ENCODE measurements around the gene FAXC.
"Not testable (repeated sequence)": the region's sequence is repeated elsewhere in the genome, so short reads cannot be mapped to it uniquely, and the experiment has no call there.

The FAXC gene

DNA sequence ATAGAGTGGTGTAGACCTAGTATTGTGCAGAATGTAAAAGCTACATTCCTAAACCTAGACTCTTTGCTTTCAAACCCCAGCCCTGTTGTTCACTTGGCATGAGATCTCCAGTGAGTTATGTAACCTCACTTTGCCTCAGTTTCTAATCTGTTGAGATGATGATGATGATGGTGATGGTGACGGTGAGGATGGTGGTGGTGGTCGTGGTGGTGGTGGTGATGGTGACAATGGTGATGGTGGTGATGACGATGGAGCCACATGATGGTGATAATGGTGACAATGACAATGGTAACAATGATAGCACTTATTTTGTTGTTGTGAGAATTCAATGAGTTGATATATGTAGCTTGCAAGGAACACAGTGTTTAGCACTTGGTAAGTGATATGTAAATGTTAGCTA lies 80.3 kb downstream of the FAXC start:
- Histone ChIP-seq H4K20me1 (ENCODE audit: insufficient read depth, low read length) (no peaks in the 10 kb centered on the region), H3F3A (ENCODE audit: insufficient read depth, low read length) (no peaks in the 10 kb centered on the region), H3K9me3 (replicated peaks; ENCODE audit: insufficient read depth, low read length) (no peaks in the 10 kb centered on the region), H2AFZ (ENCODE audit: low read length) (no peak overlapping the region), H3K36me3 (replicated peaks; ENCODE audit: insufficient read depth, low read length) (no peaks in the 10 kb centered on the region), H3K27me3 (replicated peaks; ENCODE audit: insufficient read depth, low read length) (no peaks in the 10 kb centered on the region), H3K27ac (ENCODE audit: low read length) (no peak overlapping the region), H3K9me2 (replicated peaks; ENCODE audit: insufficient read depth, low read length) (no peaks in the 10 kb centered on the region), H3K79me2 (ENCODE audit: low read length) (no peaks in the 10 kb centered on the region), H3K4me1 (ENCODE audit: low read length) (no peaks in the 10 kb centered on the region), H3K9ac (ENCODE audit: low read length) (no peak overlapping the region), H3K4me3 (ENCODE audit: low read length) (no peak overlapping the region), H3K4me2 (ENCODE audit: low read depth, low read length) (no peak overlapping the region)
- no peak for DNase-seq
- no peak for TF ChIP-seq EZH2 (optimal IDR thresholded peaks at IDR 0.05; ENCODE audit: low read depth, low read length)
- no peak for TF ChIP-seq EZH2phosphoT487 (IDR thresholded peaks at IDR 0.05; ENCODE audit: low read length)
- TF ChIP-seq, protein P1, sequence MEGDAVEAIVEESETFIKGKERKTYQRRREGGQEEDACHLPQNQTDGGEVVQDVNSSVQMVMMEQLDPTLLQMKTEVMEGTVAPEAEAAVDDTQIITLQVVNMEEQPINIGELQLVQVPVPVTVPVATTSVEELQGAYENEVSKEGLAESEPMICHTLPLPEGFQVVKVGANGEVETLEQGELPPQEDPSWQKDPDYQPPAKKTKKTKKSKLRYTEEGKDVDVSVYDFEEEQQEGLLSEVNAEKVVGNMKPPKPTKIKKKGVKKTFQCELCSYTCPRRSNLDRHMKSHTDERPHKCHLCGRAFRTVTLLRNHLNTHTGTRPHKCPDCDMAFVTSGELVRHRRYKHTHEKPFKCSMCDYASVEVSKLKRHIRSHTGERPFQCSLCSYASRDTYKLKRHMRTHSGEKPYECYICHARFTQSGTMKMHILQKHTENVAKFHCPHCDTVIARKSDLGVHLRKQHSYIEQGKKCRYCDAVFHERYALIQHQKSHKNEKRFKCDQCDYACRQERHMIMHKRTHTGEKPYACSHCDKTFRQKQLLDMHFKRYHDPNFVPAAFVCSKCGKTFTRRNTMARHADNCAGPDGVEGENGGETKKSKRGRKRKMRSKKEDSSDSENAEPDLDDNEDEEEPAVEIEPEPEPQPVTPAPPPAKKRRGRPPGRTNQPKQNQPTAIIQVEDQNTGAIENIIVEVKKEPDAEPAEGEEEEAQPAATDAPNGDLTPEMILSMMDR (IDR thresholded peaks at IDR 0.05; ENCODE audit: low read length) = no peak

DNA sequence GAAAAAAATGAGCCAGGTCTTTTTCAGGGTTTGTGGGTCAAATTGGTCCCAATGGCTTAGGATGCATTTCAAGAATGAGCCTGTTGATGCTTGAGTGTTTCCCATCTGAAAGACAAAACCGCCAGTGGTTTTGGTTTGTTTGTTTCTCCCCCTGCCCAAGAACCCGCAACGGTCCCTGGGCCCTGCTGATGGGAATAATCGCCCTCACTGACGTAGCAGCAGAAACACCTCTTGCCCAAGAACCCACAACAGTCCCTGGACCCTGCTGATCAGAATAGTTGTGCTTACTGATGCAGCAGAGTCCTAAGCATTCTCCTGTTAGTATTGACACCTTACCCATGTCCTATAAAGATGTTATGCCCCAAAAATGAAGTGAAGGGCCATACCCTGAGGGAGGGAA lies 82.5 kb downstream of the FAXC start:
- not testable (repeated sequence) for H2AFZ ChIP-seq (ENCODE audit: low read length); H3K9me2 ChIP-seq (replicated peaks; ENCODE audit: insufficient read depth, low read length); H3K27ac ChIP-seq (ENCODE audit: low read length); H3K27me3 ChIP-seq (replicated peaks; ENCODE audit: insufficient read depth, low read length); H3K36me3 ChIP-seq (replicated peaks; ENCODE audit: insufficient read depth, low read length); H3K4me3 ChIP-seq (ENCODE audit: low read length); H3K79me2 ChIP-seq (ENCODE audit: low read length); H3K9ac ChIP-seq (ENCODE audit: low read length); H3K9me3 ChIP-seq (replicated peaks; ENCODE audit: insufficient read depth, low read length); H3K4me2 ChIP-seq (ENCODE audit: low read depth, low read length); H3K4me1 ChIP-seq (ENCODE audit: low read length); H3F3A ChIP-seq (ENCODE audit: insufficient read depth, low read length); DNase-seq; H4K20me1 ChIP-seq (ENCODE audit: insufficient read depth, low read length)

DNA sequence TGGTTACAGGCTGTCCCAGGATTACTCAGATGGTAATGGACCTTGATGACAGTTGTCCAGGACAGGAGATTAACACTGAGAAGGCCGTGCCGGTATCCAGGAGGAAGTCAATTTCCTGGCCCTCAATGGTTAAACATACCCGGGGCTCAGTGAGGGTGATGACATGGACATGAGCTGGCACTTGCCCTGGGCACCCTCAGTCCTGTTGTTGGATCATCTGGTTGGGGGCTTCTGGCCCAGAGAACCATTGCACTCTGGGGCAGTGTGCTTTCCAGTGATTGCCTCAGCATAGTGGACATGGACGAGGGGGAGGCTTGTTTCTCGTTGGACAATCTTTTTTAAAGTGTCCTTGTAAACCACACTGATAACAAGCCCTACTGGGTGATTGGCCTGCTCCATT lies 84.0 kb downstream of the FAXC start:
- H3K9me3 ChIP-seq (replicated peaks; ENCODE audit: insufficient read depth, low read length); H3K4me1 ChIP-seq (ENCODE audit: low read length); H3K27ac ChIP-seq (ENCODE audit: low read length); H3K79me2 ChIP-seq (ENCODE audit: low read length); DNase-seq; H3K9me2 ChIP-seq (replicated peaks; ENCODE audit: insufficient read depth, low read length); H4K20me1 ChIP-seq (ENCODE audit: insufficient read depth, low read length); H3K4me3 ChIP-seq (ENCODE audit: low read length); H3K4me2 ChIP-seq (ENCODE audit: low read depth, low read length); H3K27me3 ChIP-seq (replicated peaks; ENCODE audit: insufficient read depth, low read length); H3F3A ChIP-seq (ENCODE audit: insufficient read depth, low read length); H3K9ac ChIP-seq (ENCODE audit: low read length); H3K36me3 ChIP-seq (replicated peaks; ENCODE audit: insufficient read depth, low read length); H2AFZ ChIP-seq (ENCODE audit: low read length): not testable (repeated sequence)

DNA sequence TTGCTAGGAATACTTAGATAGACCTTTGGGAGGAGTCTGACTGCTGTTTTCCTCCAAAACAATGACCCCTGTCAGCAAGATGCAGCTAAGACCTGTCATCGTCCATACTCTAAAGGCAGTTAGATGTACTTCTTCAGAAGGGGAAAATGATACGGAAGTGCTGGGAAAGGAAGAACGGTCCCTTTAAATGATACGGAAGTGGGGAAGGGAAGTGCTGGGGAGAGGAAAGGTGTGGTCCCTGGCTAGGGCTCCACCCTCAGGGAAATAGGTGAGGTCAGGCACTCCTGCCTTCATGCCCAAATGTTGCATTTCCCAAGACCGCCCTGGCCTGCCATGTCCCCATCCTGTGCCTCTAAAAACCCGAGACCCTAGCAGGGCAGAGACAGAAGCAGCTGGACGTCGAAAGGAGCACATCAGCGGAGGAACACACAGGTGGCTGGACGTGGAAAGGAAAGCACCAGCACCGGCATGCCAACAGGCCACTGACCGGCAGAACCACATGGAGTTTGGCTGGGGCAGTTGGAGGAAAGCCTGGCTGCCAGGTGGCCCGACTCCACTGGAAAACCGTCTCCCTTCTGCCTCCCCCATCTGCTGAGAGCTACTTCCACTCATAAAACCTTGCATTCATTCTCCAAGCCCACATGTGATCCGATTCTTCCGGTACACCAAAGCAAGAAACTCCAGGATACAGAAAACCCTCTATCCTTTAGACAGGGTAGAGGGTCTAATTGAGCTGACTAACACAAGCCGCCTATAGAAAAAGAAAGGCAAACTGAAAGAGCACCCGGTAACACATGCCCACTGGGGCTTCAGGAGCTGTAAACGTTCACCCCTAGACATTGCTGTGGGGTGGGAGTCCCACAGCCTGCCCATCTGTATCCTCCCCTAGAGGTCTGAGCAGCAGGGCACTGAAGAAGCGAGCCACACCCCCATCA lies 94.6 kb downstream of the FAXC start:
- DNase-seq = no peak
- no peak overlapping the region for H3K4me2 ChIP-seq (ENCODE audit: low read depth, low read length)
- TF ChIP-seq EZH2 (optimal IDR thresholded peaks at IDR 0.05; ENCODE audit: low read depth, low read length) (no peak), EZH2phosphoT487 (IDR thresholded peaks at IDR 0.05; ENCODE audit: low read length) (no peak)
- TF ChIP-seq, protein P1 (IDR thresholded peaks at IDR 0.05; ENCODE audit: low read length) = no peak
- H3F3A ChIP-seq (ENCODE audit: insufficient read depth, low read length) = no peaks in the 10 kb centered on the region
- no peaks in the 10 kb centered on the region for H3K36me3 ChIP-seq (replicated peaks; ENCODE audit: insufficient read depth, low read length)
- no peaks in the 10 kb centered on the region for H3K9me2 ChIP-seq (replicated peaks; ENCODE audit: insufficient read depth, low read length)
- H3K9ac ChIP-seq (ENCODE audit: low read length) = no peak overlapping the region
- no peaks in the 10 kb centered on the region for H4K20me1 ChIP-seq (ENCODE audit: insufficient read depth, low read length)
- no peak overlapping the region for H2AFZ ChIP-seq (ENCODE audit: low read length)
- no peaks in the 10 kb centered on the region for H3K79me2 ChIP-seq (ENCODE audit: low read length)
- no peak overlapping the region for H3K4me3 ChIP-seq (ENCODE audit: low read length)
- no peaks in the 10 kb centered on the region for H3K27me3 ChIP-seq (replicated peaks; ENCODE audit: insufficient read depth, low read length)
- no peak overlapping the region for H3K27ac ChIP-seq (ENCODE audit: low read length)
- H3K9me3 ChIP-seq (replicated peaks; ENCODE audit: insufficient read depth, low read length) = no peaks in the 10 kb centered on the region
- no peaks in the 10 kb centered on the region for H3K4me1 ChIP-seq (ENCODE audit: low read length)
